Fibroblast of villous mesenchyme (primary cell): Measurements from ENCODE around the gene UBA1. TPM values are rescaled to one million over a fixed set of nuclear protein-coding genes. Genes with fewer than 3 reads are reported as not detected.

Experiments used
- DNase-seq: peaks from one replicate; pipeline ENCODE4 v3.0.0-alpha.2; 2010; ENCODE audit warnings: low read depth
- H3K4me3 ChIP-seq: 2 replicates; pipeline ENCODE4 v1.5.1; 2011; ENCODE audit warnings: low read depth, mild to moderate bottlenecking, low read length
- CTCF ChIP-seq: IDR thresholded peaks from 2 replicates; pipeline ENCODE4 v1.5.1; 2012; ENCODE audit warnings: low read depth, mild to moderate bottlenecking, low read length; ENCODE audit not compliant: insufficient read depth
- total RNA-seq: library from RNA; depleted of rRNA; stranded (reverse); fragments of >200 nt; gene quantifications from 2 replicates; pipeline ENCODE4 v1.2.3, GENCODE V29; 2012

UBA1 gene
- total RNA-seq, 1 donor = 212 TPM

- TF ChIP-seq CTCF = no peak
- peak; percentile 58 for DNase-seq
These were observed 23.7 kb upstream of the UBA1 start for GRCh38 chrX:47169726-47170515.

GRCh38 chrX:47170861-47171692 lies 22.6 kb upstream of the UBA1 start:
- TF ChIP-seq CTCF = no peak
- no peak for DNase-seq
- no peak overlapping the region for H3K4me3 ChIP-seq

More at GRCh38 chrX:47169726-47170515, 23.7 kb upstream of the UBA1 start:
- H3K4me3 ChIP-seq = no peak overlapping the region

- H3K4me3 ChIP-seq = no peak overlapping the region
- DNase-seq = no peak
- TF ChIP-seq CTCF = no peak
These were observed 21.6 kb upstream of the UBA1 start for GRCh38 chrX:47171996-47172395.

- no peak for TF ChIP-seq CTCF
- H3K4me3 ChIP-seq = no peak overlapping the region
- no peak for DNase-seq
These were observed 21.1 kb upstream of the UBA1 start for GRCh38 chrX:47172549-47172948.

GRCh38 chrX:47172971-47173792 lies 20.4 kb upstream of the UBA1 start:
- DNase-seq = no peak

More at GRCh38 chrX:47172971-47173792, 20.4 kb upstream of the UBA1 start:
- H3K4me3 ChIP-seq = no peak overlapping the region
- TF ChIP-seq CTCF = no peak
